Measurements from ENCODE around the gene LHX3. TPM values are rescaled to one million over a fixed set of nuclear protein-coding genes. Genes with fewer than 3 reads are reported as not detected.

LHX3 gene
- polyA plus RNA-seq, 4 donors: not detected

DNA sequence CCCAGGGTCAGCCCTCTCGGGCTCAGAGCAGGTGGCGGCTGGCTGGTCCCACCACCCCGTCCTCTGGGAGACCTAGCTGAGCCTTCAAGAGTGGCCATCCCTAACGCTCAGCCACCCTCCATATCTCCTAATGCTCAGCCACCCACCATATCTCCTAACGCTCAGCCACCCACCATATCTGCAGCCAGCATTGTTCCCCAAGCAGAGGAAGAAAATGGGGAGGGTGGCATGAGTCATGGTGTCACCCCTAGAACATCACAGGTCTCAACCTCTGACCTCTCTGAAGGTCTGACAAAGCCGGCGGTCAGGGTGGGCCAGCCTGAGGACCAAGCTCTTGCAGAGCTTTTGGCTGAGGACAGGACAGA is 14.7 kb downstream of the LHX3 start:
- peaks cover 18 to 70% (median 25%) of the 10 kb centered on the region in 3 donors for H3K27me3 ChIP-seq (ENCODE audit: control insufficient read depth in 3 of 3, insufficient read depth in 3 of 3, low read length in 3 of 3)
- FAIRE-seq (no peak), DNase-seq (no peak)
- 50 to 68% (median 51%) methylated on average over 5 to 7 of the region's 7 CpGs for WGBS, 3 donors
- no peaks in the 10 kb centered on the region for H3K9me3 ChIP-seq (ENCODE audit: control insufficient read depth in 2 of 2, insufficient read depth in 1 of 2, low read depth in 1 of 2, low read length in 1 of 2)
- H3K36me3 ChIP-seq (ENCODE audit: control insufficient read depth in 3 of 3, insufficient read depth in 2 of 3, low read depth in 1 of 3, low read length in 3 of 3): no peaks in the 10 kb centered on the region
- no peaks in the 10 kb centered on the region for H3K4me1 ChIP-seq (ENCODE audit: control insufficient read depth in 3 of 3, insufficient read depth in 2 of 3, low read depth in 1 of 3, low read length in 2 of 3)
- H3K4me3 ChIP-seq (ENCODE audit: low read depth in 1 of 3, low read length in 3 of 3): no peak overlapping the region
- no peak overlapping the region for H3K27ac ChIP-seq (ENCODE audit: low read depth in 1 of 3, low read length in 2 of 3)

DNA sequence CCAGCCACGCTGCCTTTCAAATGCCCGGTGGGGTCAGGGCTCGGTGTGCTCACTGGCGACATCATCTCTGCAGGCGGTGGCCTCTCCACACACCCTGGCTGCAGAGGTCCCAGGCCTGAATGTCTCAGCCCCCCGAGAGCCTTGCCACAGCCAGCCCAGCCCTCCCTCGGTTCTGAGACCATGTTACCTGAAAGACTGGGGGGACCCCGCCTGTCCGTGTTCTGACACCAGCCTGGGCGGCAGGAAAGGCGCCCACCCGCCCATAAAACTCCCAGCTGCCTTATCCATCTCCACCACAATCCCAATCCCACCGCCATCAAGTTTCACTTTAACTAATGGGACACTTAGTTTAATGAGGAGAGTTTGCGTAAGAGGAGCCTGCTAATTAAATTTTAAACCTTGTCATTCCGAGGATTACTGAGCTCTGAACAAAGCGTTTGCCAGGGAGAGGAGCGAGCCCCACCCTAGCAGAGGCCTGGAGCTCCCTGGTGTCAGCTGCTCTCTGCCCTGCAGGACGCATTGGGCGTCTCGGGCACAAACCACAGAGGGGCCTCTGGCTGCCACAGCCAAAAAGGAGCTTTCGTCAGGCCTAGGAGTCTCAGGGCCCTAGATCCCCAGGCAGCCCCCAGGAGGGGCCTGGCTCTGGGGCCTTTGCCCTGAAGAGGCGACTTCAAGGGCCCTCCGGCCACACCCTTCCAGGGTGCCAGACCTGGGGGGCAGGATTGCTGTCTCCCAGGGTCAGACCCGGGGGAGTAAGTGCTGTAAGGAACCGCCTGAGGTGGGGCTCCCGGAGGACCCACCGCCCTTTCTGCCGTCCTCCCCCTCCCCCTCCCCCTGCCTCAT is 15.3 kb downstream of the LHX3 start:
- 24 to 39% (median 25%) methylated on average over 25 to 28 of the region's 28 CpGs for WGBS, 3 donors

DNA sequence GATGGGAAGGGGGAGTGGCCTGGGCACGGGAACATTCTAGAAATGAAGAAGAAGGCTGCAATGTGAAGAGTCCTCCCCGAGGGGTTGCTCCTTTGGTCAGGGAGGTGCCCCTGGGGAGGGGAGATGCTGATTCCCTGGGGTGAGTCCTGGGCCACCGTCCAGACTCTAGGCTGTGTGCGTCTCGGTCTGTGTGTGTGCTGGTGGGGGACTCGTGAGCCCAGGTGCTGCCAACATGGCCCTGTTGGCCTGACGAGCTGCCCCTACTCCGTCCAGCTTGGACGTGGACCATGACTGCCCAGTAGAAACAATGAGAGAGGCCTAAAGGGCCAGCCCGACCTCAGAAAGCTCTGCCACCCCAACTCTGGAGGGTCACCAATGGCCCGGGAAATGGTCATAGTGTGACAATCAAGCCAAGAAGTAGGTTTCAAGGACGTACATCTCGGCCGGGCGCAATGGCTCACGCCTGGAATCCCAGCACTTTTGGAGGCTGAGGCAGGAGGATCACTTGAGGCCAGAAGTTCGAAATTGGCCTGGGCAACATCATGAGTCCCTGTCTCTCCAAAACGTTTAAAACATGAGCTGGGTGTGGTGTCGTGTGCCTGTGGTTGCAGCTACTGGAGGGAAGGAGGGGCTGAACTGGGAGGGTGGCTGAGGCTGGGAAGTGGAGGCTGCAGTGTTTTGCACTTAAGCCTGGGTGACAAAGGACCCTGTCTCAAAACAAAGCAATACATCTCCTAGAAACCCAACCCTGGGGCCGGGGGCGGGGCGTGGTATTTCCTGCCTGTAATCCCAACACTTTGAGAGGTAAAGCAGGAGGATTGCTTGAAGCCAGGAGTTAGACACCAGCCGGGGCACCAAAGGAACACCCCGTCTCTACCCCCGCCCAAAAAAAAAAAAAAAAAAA is 17.0 kb downstream of the LHX3 start:
- peaks cover 11 to 59% (median 11%) of the 10 kb centered on the region in 3 donors for H3K27me3 ChIP-seq (ENCODE audit: control insufficient read depth in 3 of 3, insufficient read depth in 3 of 3, low read length in 3 of 3)
- H3K27ac ChIP-seq (ENCODE audit: low read depth in 1 of 3, low read length in 2 of 3): no peak overlapping the region
- H3K9me3 ChIP-seq (ENCODE audit: control insufficient read depth in 2 of 2, insufficient read depth in 1 of 2, low read depth in 1 of 2, low read length in 1 of 2): no peaks in the 10 kb centered on the region
- no peak for FAIRE-seq
- no peak overlapping the region for H3K4me3 ChIP-seq (ENCODE audit: low read depth in 1 of 3, low read length in 3 of 3)
- no peak for DNase-seq
- no peaks in the 10 kb centered on the region for H3K36me3 ChIP-seq (ENCODE audit: control insufficient read depth in 3 of 3, insufficient read depth in 2 of 3, low read depth in 1 of 3, low read length in 3 of 3)
- 68 to 71% (median 70%) methylated on average over 25 of the region's 25 CpGs for WGBS, 3 donors
- H3K4me1 ChIP-seq (ENCODE audit: control insufficient read depth in 3 of 3, insufficient read depth in 2 of 3, low read depth in 1 of 3, low read length in 2 of 3): peaks cover 0 to under 1% (median 0%) of the 10 kb centered on the region in 3 donors

More for the DNA sequence above, 15.3 kb downstream of the LHX3 start:
- no peaks in the 10 kb centered on the region for H3K9me3 ChIP-seq (ENCODE audit: control insufficient read depth in 2 of 2, insufficient read depth in 1 of 2, low read depth in 1 of 2, low read length in 1 of 2)
- H3K27ac ChIP-seq (ENCODE audit: low read depth in 1 of 3, low read length in 2 of 3): no peak overlapping the region
- peak in 1 of 2 donors; percentile 45 for DNase-seq
- no peaks in the 10 kb centered on the region for H3K36me3 ChIP-seq (ENCODE audit: control insufficient read depth in 3 of 3, insufficient read depth in 2 of 3, low read depth in 1 of 3, low read length in 3 of 3)
- no peak overlapping the region for H3K4me3 ChIP-seq (ENCODE audit: low read depth in 1 of 3, low read length in 3 of 3)
- H3K4me1 ChIP-seq (ENCODE audit: control insufficient read depth in 3 of 3, insufficient read depth in 2 of 3, low read depth in 1 of 3, low read length in 2 of 3): no peaks in the 10 kb centered on the region
- peaks cover 17 to 70% (median 25%) of the 10 kb centered on the region in 3 donors for H3K27me3 ChIP-seq (ENCODE audit: control insufficient read depth in 3 of 3, insufficient read depth in 3 of 3, low read length in 3 of 3)
- no peak for FAIRE-seq

DNA sequence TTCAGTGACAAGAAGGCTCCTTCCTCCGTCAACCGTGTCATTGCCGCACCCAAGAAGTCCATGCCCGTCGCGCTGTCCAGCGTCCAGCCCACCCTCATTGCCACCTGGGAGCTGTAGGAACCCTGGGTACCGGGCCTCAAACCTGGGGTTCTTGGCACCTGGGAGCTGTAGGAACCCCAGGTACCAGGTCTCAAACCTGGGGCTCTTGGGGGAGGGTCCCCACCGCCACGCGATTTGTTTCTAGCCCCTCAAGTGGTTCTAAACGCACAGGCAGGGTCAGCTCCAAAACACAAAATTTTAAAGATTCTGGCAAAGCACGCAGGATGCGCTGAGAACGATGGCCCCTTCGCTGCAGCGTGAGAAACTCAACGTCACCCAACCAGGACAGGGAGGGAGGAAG is 17.7 kb downstream of the LHX3 start:
- Histone ChIP-seq H3K27me3 (ENCODE audit: control insufficient read depth in 3 of 3, insufficient read depth in 3 of 3, low read length in 3 of 3) (peaks cover 5 to 52% (median 10%) of the 10 kb centered on the region in 3 donors), H3K4me3 (ENCODE audit: low read depth in 1 of 3, low read length in 3 of 3) (no peak overlapping the region), H3K36me3 (ENCODE audit: control insufficient read depth in 3 of 3, insufficient read depth in 2 of 3, low read depth in 1 of 3, low read length in 3 of 3) (no peaks in the 10 kb centered on the region), H3K27ac (ENCODE audit: low read depth in 1 of 3, low read length in 2 of 3) (no peak overlapping the region), H3K4me1 (ENCODE audit: control insufficient read depth in 3 of 3, insufficient read depth in 2 of 3, low read depth in 1 of 3, low read length in 2 of 3) (peaks cover 0 to 6% (median 0%) of the 10 kb centered on the region in 3 donors), H3K9me3 (ENCODE audit: control insufficient read depth in 2 of 2, insufficient read depth in 1 of 2, low read depth in 1 of 2, low read length in 1 of 2) (no peaks in the 10 kb centered on the region)
- FAIRE-seq: no peak
- DNase-seq: no peak
- WGBS, 3 donors: 92 to 94% (median 92%) methylated on average over 18 of the region's 18 CpGs

DNA sequence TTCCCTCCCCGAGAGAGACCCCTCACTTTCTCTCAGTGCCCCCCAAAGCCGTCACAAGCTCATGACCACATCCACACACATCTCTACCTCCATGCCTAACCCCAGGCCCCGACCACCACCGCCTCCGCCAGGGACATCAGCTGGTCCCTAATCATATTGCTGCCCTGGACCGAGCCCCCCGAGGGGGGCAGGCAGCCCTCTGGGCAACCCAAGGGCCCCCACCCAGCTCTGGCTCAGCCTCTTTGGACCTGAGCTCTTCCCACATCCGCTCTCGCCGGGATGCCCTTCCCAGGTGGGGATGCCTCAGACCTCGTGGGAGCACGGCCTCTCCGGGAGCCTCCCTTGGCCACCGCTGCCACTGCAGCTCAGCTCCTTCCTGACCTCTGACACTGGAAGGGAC is 18.5 kb downstream of the LHX3 start:
- no peak for DNase-seq
- Histone ChIP-seq H3K4me3 (ENCODE audit: low read depth in 1 of 3, low read length in 3 of 3) (no peak overlapping the region), H3K27ac (ENCODE audit: low read depth in 1 of 3, low read length in 2 of 3) (no peak overlapping the region), H3K27me3 (ENCODE audit: control insufficient read depth in 3 of 3, insufficient read depth in 3 of 3, low read length in 3 of 3) (peaks cover 5 to 44% (median 10%) of the 10 kb centered on the region in 3 donors), H3K9me3 (ENCODE audit: control insufficient read depth in 2 of 2, insufficient read depth in 1 of 2, low read depth in 1 of 2, low read length in 1 of 2) (no peaks in the 10 kb centered on the region), H3K4me1 (ENCODE audit: control insufficient read depth in 3 of 3, insufficient read depth in 2 of 3, low read depth in 1 of 3, low read length in 2 of 3) (peaks cover 0 to 9% (median 0%) of the 10 kb centered on the region in 3 donors), H3K36me3 (ENCODE audit: control insufficient read depth in 3 of 3, insufficient read depth in 2 of 3, low read depth in 1 of 3, low read length in 3 of 3) (no peaks in the 10 kb centered on the region)
- 54 to 72% (median 61%) methylated on average over 14 of the region's 14 CpGs for WGBS, 3 donors
- no peak for FAIRE-seq

DNA sequence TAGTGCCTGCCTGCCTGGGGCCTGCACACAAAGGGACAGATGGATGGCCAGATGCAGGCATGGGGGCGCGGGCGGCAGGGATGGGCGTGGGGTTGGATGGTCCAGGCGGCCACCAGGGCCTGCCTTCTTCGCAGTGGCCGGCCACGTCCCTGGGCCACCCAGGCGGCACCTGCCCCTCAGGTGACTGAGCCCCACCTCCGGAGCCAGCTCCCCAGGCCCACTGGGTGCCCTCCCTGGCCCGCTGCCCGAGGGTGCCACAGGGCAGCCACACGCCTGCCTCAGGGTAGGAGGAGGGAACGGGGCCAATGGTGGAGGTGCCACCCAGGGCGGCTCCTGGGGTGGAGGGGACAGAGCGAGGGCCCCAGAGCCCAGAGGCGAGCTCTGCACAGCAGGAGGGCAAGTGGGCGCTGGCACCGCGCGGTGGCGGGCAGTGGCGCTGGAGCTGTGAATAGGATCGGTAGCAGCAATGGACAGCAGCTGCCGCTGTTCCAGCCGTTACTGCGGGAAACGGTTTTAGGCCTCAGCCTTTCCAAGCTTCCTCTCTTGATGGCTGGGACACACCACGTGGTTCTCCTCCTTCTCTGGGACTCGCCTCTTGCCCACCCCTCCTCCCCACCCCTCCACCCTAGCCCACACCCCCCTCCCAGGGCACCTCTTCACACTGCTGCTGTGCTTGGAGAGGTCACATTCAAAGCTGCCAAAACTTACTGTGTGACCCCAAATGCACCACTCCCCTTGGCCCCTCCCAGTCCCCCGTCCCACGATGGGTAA is 19.1 kb downstream of the LHX3 start:
- 62 to 69% (median 66%) methylated on average over 26 to 32 of the region's 32 CpGs for WGBS, 3 donors
- H3K4me1 ChIP-seq (ENCODE audit: control insufficient read depth in 3 of 3, insufficient read depth in 2 of 3, low read depth in 1 of 3, low read length in 2 of 3): peaks cover 0 to 9% (median 0%) of the 10 kb centered on the region in 3 donors
- H3K9me3 ChIP-seq (ENCODE audit: control insufficient read depth in 2 of 2, insufficient read depth in 1 of 2, low read depth in 1 of 2, low read length in 1 of 2): no peaks in the 10 kb centered on the region
- no peak overlapping the region for H3K4me3 ChIP-seq (ENCODE audit: low read depth in 1 of 3, low read length in 3 of 3)
- FAIRE-seq: no peak
- DNase-seq: no peak
- peaks cover 5 to 38% (median 10%) of the 10 kb centered on the region in 3 donors for H3K27me3 ChIP-seq (ENCODE audit: control insufficient read depth in 3 of 3, insufficient read depth in 3 of 3, low read length in 3 of 3)
- no peak overlapping the region for H3K27ac ChIP-seq (ENCODE audit: low read depth in 1 of 3, low read length in 2 of 3)
- no peaks in the 10 kb centered on the region for H3K36me3 ChIP-seq (ENCODE audit: control insufficient read depth in 3 of 3, insufficient read depth in 2 of 3, low read depth in 1 of 3, low read length in 3 of 3)

DNA sequence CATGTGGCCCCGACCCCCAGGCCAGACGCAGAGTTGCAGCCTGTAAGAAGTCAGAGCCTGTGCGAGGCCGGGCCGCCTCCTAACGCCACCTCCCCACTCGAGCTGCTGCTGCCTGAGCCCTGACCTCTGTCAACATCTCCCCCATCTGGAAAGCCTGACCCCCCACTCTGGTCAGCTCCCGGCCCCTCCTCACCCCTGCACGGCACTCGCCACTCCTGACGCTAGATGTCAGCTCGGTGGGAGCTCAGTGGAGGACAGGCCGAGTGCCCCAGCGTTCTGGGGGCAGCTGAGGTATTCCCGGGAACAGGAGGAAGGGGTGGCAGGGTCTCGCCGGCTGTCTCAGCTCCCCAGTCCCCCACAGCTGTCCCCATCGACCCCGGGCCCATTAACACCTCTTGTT is 19.9 kb downstream of the LHX3 start:
- WGBS, 3 donors: 56 to 64% (median 63%) methylated on average over 19 of the region's 19 CpGs

More for the DNA sequence above, 19.9 kb downstream of the LHX3 start:
- Histone ChIP-seq H3K36me3 (ENCODE audit: control insufficient read depth in 3 of 3, insufficient read depth in 2 of 3, low read depth in 1 of 3, low read length in 3 of 3) (no peaks in the 10 kb centered on the region), H3K9me3 (ENCODE audit: control insufficient read depth in 2 of 2, insufficient read depth in 1 of 2, low read depth in 1 of 2, low read length in 1 of 2) (no peaks in the 10 kb centered on the region), H3K4me3 (ENCODE audit: low read depth in 1 of 3, low read length in 3 of 3) (no peak overlapping the region), H3K27me3 (ENCODE audit: control insufficient read depth in 3 of 3, insufficient read depth in 3 of 3, low read length in 3 of 3) (peaks cover 0 to 31% (median 10%) of the 10 kb centered on the region in 3 donors), H3K27ac (ENCODE audit: low read depth in 1 of 3, low read length in 2 of 3) (no peak overlapping the region), H3K4me1 (ENCODE audit: control insufficient read depth in 3 of 3, insufficient read depth in 2 of 3, low read depth in 1 of 3, low read length in 2 of 3) (peaks cover 0 to 9% (median 0%) of the 10 kb centered on the region in 3 donors)
- FAIRE-seq: no peak
- DNase-seq: no peak
